GM18951 (cell line): ENCODE measurements around the gene CCDC121.
A peak's percentile ranks its signal among the peaks of the same experiment; 100 is the strongest.

Experiments used
- POLR2A ChIP-seq: IDR thresholded peaks from 4 replicates; pipeline ENCODE4 v1.6.1; 2011; ENCODE audit warnings: mild to moderate bottlenecking; ENCODE audit not compliant: insufficient read length, insufficient read depth; ENCODE audit errors: extremely low read depth
- in situ Hi-C: fragments of 300-500 bp; cut with MboI; formaldehyde crosslinking; loops from one replicate; pipeline ENCODE4 v1.12.0; 2022; ENCODE audit warnings: low sequenced_read_pairs, mixed read lengths, inconsistent platforms; ENCODE audit not compliant: unreplicated experiment

Gene CCDC121, protein sequence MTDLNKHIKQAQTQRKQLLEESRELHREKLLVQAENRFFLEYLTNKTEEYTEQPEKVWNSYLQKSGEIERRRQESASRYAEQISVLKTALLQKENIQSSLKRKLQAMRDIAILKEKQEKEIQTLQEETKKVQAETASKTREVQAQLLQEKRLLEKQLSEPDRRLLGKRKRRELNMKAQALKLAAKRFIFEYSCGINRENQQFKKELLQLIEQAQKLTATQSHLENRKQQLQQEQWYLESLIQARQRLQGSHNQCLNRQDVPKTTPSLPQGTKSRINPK

GRCh38 chr2:27628767-27629709, at the start of gene CCDC121, which contains the start of gene GPN1:
Gene CCDC121 (minus strand): TSS chr2:27629012. CDS start chr2:27627799, 1,213 bp downstream.
Gene GPN1 (plus strand): TSS chr2:27629050. CDS start chr2:27629059, 9 bp downstream.
- peak; percentile 97 for TF ChIP-seq POLR2A
- in situ Hi-C loops = no loop called here

- in situ Hi-C loops = no loop called here
- TF ChIP-seq POLR2A = no peak
Observed at GRCh38 chr2:27672723-27673486, 44.1 kb upstream of the CCDC121 start.

DNA sequence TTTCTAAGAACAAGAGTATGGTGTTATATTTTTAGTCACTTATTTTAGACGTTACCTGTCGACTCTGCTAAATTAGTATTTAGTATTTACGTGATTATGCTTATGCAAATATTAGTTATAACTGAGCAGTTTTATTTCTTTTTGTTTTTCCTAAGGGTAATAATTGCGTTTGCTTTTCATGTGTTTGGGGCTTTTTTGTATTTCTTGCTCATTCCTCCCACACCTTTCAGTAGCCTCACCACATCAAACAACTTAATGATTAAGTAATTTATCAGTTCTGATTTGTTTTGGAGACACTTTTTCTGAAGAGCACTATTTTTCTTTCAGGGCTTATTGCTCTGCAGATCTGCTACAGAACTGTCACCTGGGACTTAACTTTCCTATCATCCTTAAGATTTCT, 42.4 kb upstream of the CCDC121 start:
- in situ Hi-C loops = no loop called here
- no peak for TF ChIP-seq POLR2A

GRCh38 chr2:27667446-27667845, 38.6 kb upstream of the CCDC121 start:
- in situ Hi-C loops = no loop called here
- no peak for TF ChIP-seq POLR2A

- TF ChIP-seq POLR2A = no peak
- in situ Hi-C loops = no loop called here
Observed at GRCh38 chr2:27664622-27665363, 36.0 kb upstream of the CCDC121 start.

- in situ Hi-C loops = no loop called here
- TF ChIP-seq POLR2A = no peak
Observed at GRCh38 chr2:27664154-27664574, 35.4 kb upstream of the CCDC121 start.

GRCh38 chr2:27663285-27664153, 34.7 kb upstream of the CCDC121 start, which contains the start of the genes SLC4A1AP and SUPT7L:
Gene SLC4A1AP (plus strand): TSS chr2:27663889. CDS start chr2:27663915, 26 bp downstream.
Gene SUPT7L (minus strand): TSS chr2:27663614. CDS start chr2:27662192, 1,422 bp downstream.
- peak; percentile 74 for TF ChIP-seq POLR2A
- in situ Hi-C loops = no loop called here

- TF ChIP-seq POLR2A = no peak
- in situ Hi-C loops = no loop called here
Observed at GRCh38 chr2:27661371-27661770, 32.6 kb upstream of the CCDC121 start.

DNA sequence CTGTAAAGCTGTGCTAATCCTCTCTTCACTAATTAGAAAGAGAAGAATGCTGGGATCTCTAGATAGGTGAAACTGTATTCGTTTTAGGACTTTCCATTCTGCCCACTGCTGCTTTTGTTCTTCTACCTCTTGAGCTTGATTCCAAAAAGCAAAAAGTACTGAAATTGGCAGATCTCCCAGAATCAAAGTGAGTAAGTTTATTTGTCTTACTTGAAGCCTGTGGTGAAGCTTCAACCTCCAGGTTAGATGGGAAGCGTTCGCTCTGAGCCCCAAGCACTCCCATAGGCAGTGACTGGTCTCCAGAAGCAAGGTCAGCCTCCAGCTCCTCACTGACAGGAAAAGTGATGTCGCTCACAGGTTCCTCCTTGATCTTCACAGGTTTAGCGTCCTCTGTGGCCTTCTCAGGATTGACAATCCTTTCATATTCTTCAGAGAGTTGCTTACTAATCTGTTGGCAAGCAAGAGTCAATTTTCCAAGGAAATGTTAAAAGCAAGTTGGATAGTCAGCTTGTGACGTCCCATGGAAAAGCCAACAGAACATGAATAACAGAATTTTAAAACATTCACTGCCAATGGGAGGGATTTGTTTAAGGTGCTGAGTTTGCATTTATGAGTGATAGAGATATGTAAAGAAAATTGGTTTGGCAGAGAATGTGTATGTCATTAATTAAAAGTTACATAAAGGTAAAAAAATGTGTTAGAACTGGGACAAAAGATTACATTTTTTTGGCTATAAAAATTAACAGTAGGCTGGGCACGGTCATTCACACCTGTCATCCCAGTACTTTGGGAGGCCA, 26.5 kb upstream of the CCDC121 start:
- in situ Hi-C loops = no loop called here
- no peak for TF ChIP-seq POLR2A

GRCh38 chr2:27653397-27653796, 24.6 kb upstream of the CCDC121 start:
- TF ChIP-seq POLR2A = no peak
- in situ Hi-C loops = no loop called here

DNA sequence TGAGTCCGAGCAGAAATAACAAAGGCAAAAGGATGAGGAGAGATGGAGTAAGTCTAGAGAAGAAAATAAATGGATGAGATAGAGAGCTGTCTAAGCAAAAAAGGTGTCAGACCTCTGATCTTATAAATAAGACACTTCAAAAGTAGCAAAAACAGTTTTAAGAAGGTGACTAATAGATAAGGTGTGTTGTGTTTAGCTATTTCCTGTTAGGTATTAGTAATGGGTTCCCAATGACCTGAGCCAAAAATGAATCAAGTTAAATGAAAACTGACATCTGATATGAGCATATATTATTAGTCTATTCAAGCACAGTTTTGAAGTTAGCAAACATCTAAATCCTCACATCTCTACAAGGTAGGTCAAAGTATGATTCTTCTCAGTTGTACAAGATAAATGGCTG, 24.0 kb upstream of the CCDC121 start:
- in situ Hi-C loops = no loop called here
- TF ChIP-seq POLR2A = no peak
